NCI-H2196 treated with DMSO at 0.1 percent for 48 hours (cell line): ENCODE data around the gene CTNNA1.
"Not testable (repeated sequence)": the region's sequence is repeated elsewhere in the genome, so short reads cannot be mapped to it uniquely, and the experiment has no call there.

ENCODE experiments used
- DNase-seq: peaks from one replicate; lab custom pipeline; 2025; ENCODE audit not compliant: unreplicated experiment; lab: John Stamatoyannopoulos, UW

CTNNA1 gene

GRCh38 chr5:138889994-138890393, 136.8 kb downstream of the CTNNA1 start:
- no peak for DNase-seq

GRCh38 chr5:138890644-138891043, 137.4 kb downstream of the CTNNA1 start:
- DNase-seq, result no peak

- DNase-seq, result no peak
These were observed 142.7 kb downstream of the CTNNA1 start for GRCh38 chr5:138895918-138896317.

- DNase-seq, result no peak
These were observed 145.1 kb downstream of the CTNNA1 start for GRCh38 chr5:138898299-138898698.

GRCh38 chr5:138898742-138899141, 145.5 kb downstream of the CTNNA1 start:
- DNase-seq, result no peak

- no peak for DNase-seq
These were observed 147.2 kb downstream of the CTNNA1 start for GRCh38 chr5:138900281-138900965.

GRCh38 chr5:138901716-138902115, 148.5 kb downstream of the CTNNA1 start:
- no peak for DNase-seq

- no peak for DNase-seq
These were observed 150.0 kb downstream of the CTNNA1 start for GRCh38 chr5:138903130-138903775.

- no peak for DNase-seq
These were observed 152.3 kb downstream of the CTNNA1 start for GRCh38 chr5:138905541-138905940.

- DNase-seq, result no peak
These were observed 156.5 kb downstream of the CTNNA1 start for GRCh38 chr5:138909734-138910133.

GRCh38 chr5:138910546-138911185, 157.4 kb downstream of the CTNNA1 start:
- no peak for DNase-seq

GRCh38 chr5:138911441-138911840, 158.2 kb downstream of the CTNNA1 start:
- DNase-seq, result no peak

- no peak for DNase-seq
These were observed 158.9 kb downstream of the CTNNA1 start for GRCh38 chr5:138912093-138912492.

- DNase-seq, result no peak
These were observed 160.5 kb downstream of the CTNNA1 start for GRCh38 chr5:138913773-138914172.

GRCh38 chr5:138914338-138914737, 161.1 kb downstream of the CTNNA1 start:
- DNase-seq, result no peak

- DNase-seq, result no peak
These were observed 165.5 kb downstream of the CTNNA1 start for GRCh38 chr5:138918686-138919085.

- DNase-seq, result no peak
These were observed 167.0 kb downstream of the CTNNA1 start for GRCh38 chr5:138920181-138920580.

GRCh38 chr5:138921362-138921761, 168.1 kb downstream of the CTNNA1 start:
- not testable (repeated sequence) for DNase-seq

- no peak for DNase-seq
These were observed 169.3 kb downstream of the CTNNA1 start for GRCh38 chr5:138922494-138922893.

- no peak for DNase-seq
These were observed 171.9 kb downstream of the CTNNA1 start for GRCh38 chr5:138925090-138925635.

- DNase-seq, result no peak
These were observed 173.0 kb downstream of the CTNNA1 start for GRCh38 chr5:138926257-138926656.
